Measurements from ENCODE around the gene HYKK.
A peak's percentile ranks its signal among the peaks of the same experiment; 100 is the strongest.

Gene HYKK, protein sequence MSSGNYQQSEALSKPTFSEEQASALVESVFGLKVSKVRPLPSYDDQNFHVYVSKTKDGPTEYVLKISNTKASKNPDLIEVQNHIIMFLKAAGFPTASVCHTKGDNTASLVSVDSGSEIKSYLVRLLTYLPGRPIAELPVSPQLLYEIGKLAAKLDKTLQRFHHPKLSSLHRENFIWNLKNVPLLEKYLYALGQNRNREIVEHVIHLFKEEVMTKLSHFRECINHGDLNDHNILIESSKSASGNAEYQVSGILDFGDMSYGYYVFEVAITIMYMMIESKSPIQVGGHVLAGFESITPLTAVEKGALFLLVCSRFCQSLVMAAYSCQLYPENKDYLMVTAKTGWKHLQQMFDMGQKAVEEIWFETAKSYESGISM

DNA sequence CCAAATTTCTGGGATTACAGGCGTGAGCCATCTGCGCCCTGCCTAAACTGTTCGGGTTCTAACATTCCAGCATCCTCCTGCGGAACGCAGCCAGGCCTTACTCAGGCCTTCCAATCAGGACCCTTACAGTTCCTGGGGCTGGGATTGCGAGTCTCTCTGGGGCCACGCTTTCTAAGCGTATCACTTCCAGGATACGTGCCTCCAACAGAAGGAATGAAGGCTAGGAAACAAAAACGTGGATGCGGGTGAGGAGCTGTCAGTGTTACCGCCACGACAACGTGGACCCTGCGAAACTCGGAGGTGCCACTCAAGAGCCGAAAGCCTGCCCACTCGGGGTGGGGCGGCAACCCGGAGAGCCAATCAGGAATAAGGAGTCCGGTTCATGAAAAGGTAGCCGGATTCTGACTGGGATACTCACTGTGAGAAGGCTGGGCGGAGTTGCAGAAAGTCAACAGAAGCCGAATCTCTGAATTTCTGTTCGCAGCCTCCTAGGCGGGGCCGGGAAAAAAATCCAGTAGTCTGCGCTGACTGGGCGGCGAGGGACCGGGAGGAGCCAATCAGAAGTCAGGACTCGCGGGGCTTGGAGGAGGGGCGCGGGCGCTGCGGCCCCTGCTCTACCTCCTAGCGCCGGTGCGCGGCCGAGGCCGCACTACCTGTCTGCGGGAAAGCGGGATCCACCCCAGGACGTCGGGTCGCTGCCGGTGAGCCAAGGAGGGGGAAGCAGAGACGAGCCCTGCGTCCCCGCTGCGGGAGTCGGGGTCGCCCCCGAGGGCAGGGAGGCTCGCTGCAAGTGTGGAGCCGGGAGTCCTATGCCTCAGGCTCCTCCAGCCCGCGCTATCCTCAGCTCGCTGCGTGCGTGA lies at the start of gene HYKK:
TSS of gene HYKK (plus strand) at position 607 of the 860 bp plus-strand sequence. CDS start 5,512 bp downstream, outside the sequence.
- peak within 1 kb of the TSS; percentile 69 for H3K4me3 ChIP-seq (ENCODE audit: low read length, poor library complexity, severe bottlenecking)
- H3K36me3 ChIP-seq (ENCODE audit: insufficient read depth, low read length): no peaks in the 10 kb centered on the region
- peak within 1 kb of the TSS; percentile 48 for H3K9ac ChIP-seq (ENCODE audit: low read depth, low read length, poor library complexity, severe bottlenecking)
- no peaks in the 10 kb centered on the region for H3K9me2 ChIP-seq (replicated peaks; ENCODE audit: low read depth, low read length)
- H3K4me1 ChIP-seq (ENCODE audit: insufficient read depth, low read length, poor library complexity, severe bottlenecking): peaks cover 9% of the 10 kb centered on the region
- no peaks in the 10 kb centered on the region for H3K27me3 ChIP-seq (ENCODE audit: insufficient read depth, low read length, poor library complexity, severe bottlenecking)
- peak within 1 kb of the TSS; percentile 95 for H2AFZ ChIP-seq (ENCODE audit: low read length)
- no peaks in the 10 kb centered on the region for H3K79me2 ChIP-seq (ENCODE audit: insufficient read depth, low read length)
- H4K20me1 ChIP-seq (ENCODE audit: insufficient read depth, low read length, poor library complexity, severe bottlenecking): no peaks in the 10 kb centered on the region
- H3K9me3 ChIP-seq (ENCODE audit: insufficient read depth, low read depth, low read length): no peaks in the 10 kb centered on the region
- H3F3A ChIP-seq (ENCODE audit: low read depth): no peaks in the 10 kb centered on the region
- peak within 1 kb of the TSS; percentile 93 for H3K4me2 ChIP-seq (ENCODE audit: low read depth, low read length, poor library complexity, severe bottlenecking)
- TF ChIP-seq, protein P1, sequence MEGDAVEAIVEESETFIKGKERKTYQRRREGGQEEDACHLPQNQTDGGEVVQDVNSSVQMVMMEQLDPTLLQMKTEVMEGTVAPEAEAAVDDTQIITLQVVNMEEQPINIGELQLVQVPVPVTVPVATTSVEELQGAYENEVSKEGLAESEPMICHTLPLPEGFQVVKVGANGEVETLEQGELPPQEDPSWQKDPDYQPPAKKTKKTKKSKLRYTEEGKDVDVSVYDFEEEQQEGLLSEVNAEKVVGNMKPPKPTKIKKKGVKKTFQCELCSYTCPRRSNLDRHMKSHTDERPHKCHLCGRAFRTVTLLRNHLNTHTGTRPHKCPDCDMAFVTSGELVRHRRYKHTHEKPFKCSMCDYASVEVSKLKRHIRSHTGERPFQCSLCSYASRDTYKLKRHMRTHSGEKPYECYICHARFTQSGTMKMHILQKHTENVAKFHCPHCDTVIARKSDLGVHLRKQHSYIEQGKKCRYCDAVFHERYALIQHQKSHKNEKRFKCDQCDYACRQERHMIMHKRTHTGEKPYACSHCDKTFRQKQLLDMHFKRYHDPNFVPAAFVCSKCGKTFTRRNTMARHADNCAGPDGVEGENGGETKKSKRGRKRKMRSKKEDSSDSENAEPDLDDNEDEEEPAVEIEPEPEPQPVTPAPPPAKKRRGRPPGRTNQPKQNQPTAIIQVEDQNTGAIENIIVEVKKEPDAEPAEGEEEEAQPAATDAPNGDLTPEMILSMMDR (conservative IDR thresholded peaks at IDR 0.05; ENCODE audit: low read length): 0 out of 2 replicates have a peak, but pooled peaks have one; percentile 18
- no peak for TF ChIP-seq EZH2phosphoT487 (IDR thresholded peaks at IDR 0.05; ENCODE audit: borderline replicate concordance)

DNA sequence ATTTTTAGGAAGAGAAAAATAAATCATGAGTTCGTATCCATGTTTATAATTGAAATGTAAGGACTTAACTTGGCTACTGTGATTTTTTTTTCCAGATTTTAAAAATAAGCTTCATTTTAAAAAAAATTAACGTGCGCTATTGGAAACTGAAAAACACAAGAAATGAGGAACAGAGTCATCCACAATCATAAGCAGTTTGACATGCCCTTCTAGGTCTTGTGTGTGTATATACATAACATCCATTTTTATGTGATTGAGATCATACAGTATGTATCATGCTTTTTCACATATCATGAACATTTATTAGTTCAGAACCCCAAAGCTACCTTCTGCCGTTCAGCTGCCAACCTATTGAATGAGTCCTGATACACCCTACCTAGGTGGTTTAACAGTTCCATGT lies 46.6 kb upstream of the HYKK start:
- Histone ChIP-seq H4K20me1 (ENCODE audit: insufficient read depth, low read length, poor library complexity, severe bottlenecking) (peaks cover 67% of the 10 kb centered on the region), H3K79me2 (ENCODE audit: insufficient read depth, low read length) (peaks cover 67% of the 10 kb centered on the region), H3K9ac (ENCODE audit: low read depth, low read length, poor library complexity, severe bottlenecking) (peak overlapping the region; percentile 9), H2AFZ (ENCODE audit: low read length) (no peak overlapping the region), H3K9me2 (replicated peaks; ENCODE audit: low read depth, low read length) (no peaks in the 10 kb centered on the region), H3K4me2 (ENCODE audit: low read depth, low read length, poor library complexity, severe bottlenecking) (peak overlapping the region; percentile 9), H3K36me3 (ENCODE audit: insufficient read depth, low read length) (peaks cover 49% of the 10 kb centered on the region), H3K4me1 (ENCODE audit: insufficient read depth, low read length, poor library complexity, severe bottlenecking) (peaks cover 10% of the 10 kb centered on the region), H3K4me3 (ENCODE audit: low read length, poor library complexity, severe bottlenecking) (no peak overlapping the region), H3K27me3 (ENCODE audit: insufficient read depth, low read length, poor library complexity, severe bottlenecking) (no peaks in the 10 kb centered on the region), H3K9me3 (ENCODE audit: insufficient read depth, low read depth, low read length) (no peaks in the 10 kb centered on the region), H3F3A (ENCODE audit: low read depth) (no peaks in the 10 kb centered on the region)
- no peak for TF ChIP-seq EZH2phosphoT487 (IDR thresholded peaks at IDR 0.05; ENCODE audit: borderline replicate concordance)
- TF ChIP-seq, protein P1 (conservative IDR thresholded peaks at IDR 0.05; ENCODE audit: low read length): no peak

DNA sequence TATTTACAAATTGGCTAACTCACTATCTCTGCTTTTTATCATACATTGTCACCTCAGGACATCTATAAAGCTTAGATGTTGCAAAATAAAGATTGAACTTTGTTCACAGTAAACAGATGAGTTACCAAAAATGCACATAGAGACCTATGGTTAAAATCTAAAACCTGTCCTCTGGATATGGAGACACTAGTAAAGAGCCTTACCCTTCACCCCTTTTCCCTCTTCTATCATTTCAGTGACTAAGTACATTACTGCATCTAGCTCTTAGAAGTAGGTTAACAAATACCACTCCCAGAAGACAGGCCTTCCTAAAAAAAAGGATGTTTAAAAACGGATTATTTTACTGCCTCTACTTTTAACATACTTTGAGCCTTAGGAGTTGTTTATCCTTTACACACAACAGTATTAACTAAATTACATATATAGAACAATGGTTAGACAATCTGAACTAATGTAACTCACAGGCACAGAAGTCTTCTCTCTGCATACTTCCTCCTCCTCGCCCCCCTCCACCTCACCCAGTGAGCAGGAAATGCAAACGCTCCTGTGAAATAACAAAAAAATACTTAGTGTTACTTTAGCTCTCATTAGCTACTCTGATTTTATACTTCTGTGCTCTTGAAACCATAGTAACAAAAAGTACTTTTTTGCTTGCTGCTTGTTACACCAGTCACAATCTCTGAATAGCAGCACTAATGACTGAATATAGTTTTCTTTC lies 46.0 kb upstream of the HYKK start:
- Histone ChIP-seq H3K79me2 (ENCODE audit: insufficient read depth, low read length) (peaks cover 61% of the 10 kb centered on the region), H3K9me2 (replicated peaks; ENCODE audit: low read depth, low read length) (no peaks in the 10 kb centered on the region), H4K20me1 (ENCODE audit: insufficient read depth, low read length, poor library complexity, severe bottlenecking) (peaks cover 62% of the 10 kb centered on the region), H3K4me2 (ENCODE audit: low read depth, low read length, poor library complexity, severe bottlenecking) (peak overlapping the region; percentile 9), H3K27me3 (ENCODE audit: insufficient read depth, low read length, poor library complexity, severe bottlenecking) (no peaks in the 10 kb centered on the region), H3K9ac (ENCODE audit: low read depth, low read length, poor library complexity, severe bottlenecking) (peak overlapping the region; percentile 9), H2AFZ (ENCODE audit: low read length) (no peak overlapping the region), H3K9me3 (ENCODE audit: insufficient read depth, low read depth, low read length) (no peaks in the 10 kb centered on the region), H3K4me3 (ENCODE audit: low read length, poor library complexity, severe bottlenecking) (no peak overlapping the region), H3F3A (ENCODE audit: low read depth) (no peaks in the 10 kb centered on the region), H3K36me3 (ENCODE audit: insufficient read depth, low read length) (peaks cover 55% of the 10 kb centered on the region), H3K4me1 (ENCODE audit: insufficient read depth, low read length, poor library complexity, severe bottlenecking) (peaks cover 10% of the 10 kb centered on the region)
- no peak for TF ChIP-seq EZH2phosphoT487 (IDR thresholded peaks at IDR 0.05; ENCODE audit: borderline replicate concordance)
